GM23338 (cell line): ENCODE data around the gene SLN. TPM values are rescaled to one million over a fixed set of nuclear protein-coding genes. Genes with fewer than 3 reads are reported as not detected.

Source experiments
- ATAC-seq: fragments of 200-7000 bp; cut with Tn5 transposase; 3 replicates; pipeline ENCODE4 v1.9.1; 2020
- DNase-seq: peaks from one replicate; pipeline ENCODE4 v3.0.0-alpha.2; 2015; ENCODE audit warnings: low spot score
- H2AFZ ChIP-seq: fragments of 200-600 bp; sonication (generic); 2 replicates; pipeline ENCODE4 v1.8.0; 2016; ENCODE audit warnings: antibody characterized with exemption, mild to moderate bottlenecking, moderate library complexity
- H3F3A ChIP-seq: fragments of 200-600 bp; sonication (generic); replicated peaks from 2 replicates; pipeline ENCODE4 v1.8.0; 2017; ENCODE audit warnings: antibody characterized with exemption, mixed run types, low read depth
- H3K27ac ChIP-seq: fragments of 200-600 bp; sonication (generic); 2 replicates; pipeline ENCODE4 v1.6.1; 2016; ENCODE audit warnings: low read depth
- H3K27me3 ChIP-seq: fragments of 200-600 bp; sonication (generic); 2 replicates; pipeline ENCODE4 v1.8.0; 2016; ENCODE audit warnings: mild to moderate bottlenecking, mixed run types, moderate library complexity; ENCODE audit not compliant: insufficient read depth
- H3K36me3 ChIP-seq: fragments of 200-600 bp; sonication (generic); 2 replicates; pipeline ENCODE4 v1.8.0; 2016; ENCODE audit warnings: mild to moderate bottlenecking; ENCODE audit not compliant: insufficient read depth
- H3K4me1 ChIP-seq: fragments of 200-600 bp; sonication (generic); 2 replicates; pipeline ENCODE4 v1.8.0; 2016; ENCODE audit warnings: mild to moderate bottlenecking, moderate library complexity; ENCODE audit not compliant: insufficient read depth
- H3K4me2 ChIP-seq: fragments of 200-600 bp; sonication (generic); 2 replicates; pipeline ENCODE4 v1.7.1; 2017; ENCODE audit warnings: mixed run types
- H3K4me3 ChIP-seq: fragments of 200-600 bp; sonication (generic); 2 replicates; pipeline ENCODE4 v1.6.1; 2016; ENCODE audit warnings: mixed run types
- H3K79me2 ChIP-seq: fragments of 200-600 bp; sonication (generic); replicated peaks from 2 replicates; pipeline ENCODE4 v1.8.0; 2017; ENCODE audit warnings: mild to moderate bottlenecking; ENCODE audit not compliant: insufficient read depth
- H3K9me2 ChIP-seq: fragments of 200-600 bp; sonication (generic); 2 replicates; pipeline ENCODE4 v1.8.0; 2017; ENCODE audit not compliant: insufficient read depth
- H4K20me1 ChIP-seq: fragments of 200-600 bp; sonication (generic); replicated peaks from 2 replicates; pipeline ENCODE4 v1.8.0; 2017; ENCODE audit warnings: mild to moderate bottlenecking; ENCODE audit not compliant: insufficient read depth
- H3K27ac Mint-ChIP-seq: 2 replicates; pipeline ENCODE4 v1.8.0; 2020; ENCODE audit warnings: inconsistent platforms, mild to moderate bottlenecking, moderate library complexity, mixed read lengths
- H3K27me3 Mint-ChIP-seq: 3 replicates; pipeline ENCODE4 v1.8.0; 2022; ENCODE audit warnings: low read depth, mild to moderate bottlenecking, moderate library complexity, mixed read lengths, inconsistent platforms; ENCODE audit not compliant: insufficient read depth, poor library complexity
- H3K36me3 Mint-ChIP-seq: 3 replicates; pipeline ENCODE4 v1.8.0; 2021; ENCODE audit warnings: low read depth, mild to moderate bottlenecking, inconsistent platforms, moderate library complexity, mixed read lengths
- H3K4me1 Mint-ChIP-seq: 3 replicates; pipeline ENCODE4 v1.8.0; 2020; ENCODE audit warnings: mild to moderate bottlenecking, inconsistent platforms, mixed read lengths
- H3K4me3 Mint-ChIP-seq: 3 replicates; pipeline ENCODE4 v1.8.0; 2021; ENCODE audit warnings: moderate library complexity, mild to moderate bottlenecking, inconsistent platforms, mixed read lengths
- H3K9me3 Mint-ChIP-seq: 3 replicates; pipeline ENCODE4 v1.8.0; 2020; ENCODE audit warnings: moderate library complexity, mild to moderate bottlenecking, inconsistent platforms, mixed read lengths
- EZH2phosphoT487 ChIP-seq: fragments of 200-600 bp; sonication (generic); IDR thresholded peaks from one replicate; pipeline ENCODE4 v1.8.1; 2018; ENCODE audit warnings: antibody characterized with exemption; ENCODE audit not compliant: unreplicated experiment
- POLR2AphosphoS5 ChIP-seq: IDR thresholded peaks from 2 replicates; pipeline ENCODE4 v1.6.1; 2016; ENCODE audit warnings: antibody characterized with exemption, low read depth
- ZNF331 ChIP-seq: fragments of 250-450 bp; sonication (Bioruptor Pico); IDR thresholded peaks from 2 replicates; pipeline ENCODE4 v1.5.0; 2020; ENCODE audit warnings: low read depth, mild to moderate bottlenecking, moderate library complexity
- polyA plus RNA-seq: library from polyadenylated mRNA; unstranded; fragments of >200 nt; fragmentation: Nextera tagmentation; extraction: Ambion mirVana; gene quantifications from 2 replicates; pipeline ENCODE4 v1.2.1, GENCODE V29; 2016
- total RNA-seq: library from RNA; depleted of rRNA; stranded (reverse); fragments of >200 nt; shearing (Covaris generic); gene quantifications from 2 replicates; pipeline ENCODE4 v1.2.3, GENCODE V29; 2014
- TF ChIP-seq, protein P1 (sequence below): fragments of 250-450 bp; sonication (Bioruptor Pico); IDR thresholded peaks from 2 replicates; pipeline ENCODE4 v1.5.0; 2020; ENCODE audit warnings: mild to moderate bottlenecking, moderate library complexity

The SLN gene
- total and polyA plus RNA-seq, 2 experiments from 2014 or later = not detected

DNA sequence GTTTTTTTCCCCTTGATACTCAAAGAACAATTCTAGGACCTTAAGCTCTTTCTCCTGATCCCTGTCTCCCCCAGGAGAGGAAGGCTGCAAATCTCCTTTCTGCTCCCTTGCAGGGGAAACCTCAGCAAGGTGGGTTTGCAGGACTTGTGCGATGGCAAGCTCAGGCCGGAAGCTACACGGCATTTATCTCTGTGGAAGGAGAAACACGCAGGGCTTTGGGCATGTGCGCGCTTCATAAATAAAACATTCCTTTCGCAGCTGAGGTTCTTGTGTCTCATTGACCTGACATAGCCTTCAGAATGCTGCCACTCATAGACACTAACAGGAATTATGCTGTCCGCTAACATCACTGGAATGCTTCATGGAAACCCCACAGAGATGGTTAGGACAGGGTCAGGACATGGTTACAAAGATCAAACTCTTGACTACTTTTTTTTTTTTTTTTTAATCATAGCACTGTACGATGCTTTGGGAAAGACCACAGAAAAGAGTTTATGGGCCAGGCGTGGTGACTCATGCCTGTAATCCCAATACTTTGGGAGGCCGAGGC is 42.6 kb downstream of the SLN start:
- Mint-ChIP-seq H3K27ac (no peak overlapping the region), H3K36me3 (no peaks in the 10 kb centered on the region), H3K9me3 (no peaks in the 10 kb centered on the region), H3K27me3 (peaks cover 3% of the 10 kb centered on the region), H3K4me3 (no peak overlapping the region), H3K4me1 (peaks cover 18% of the 10 kb centered on the region)
- Histone ChIP-seq H3K27ac (no peak overlapping the region), H3K4me2 (no peak overlapping the region), H2AFZ (0 out of 2 replicates have a peak overlapping the region, but pooled peaks have one; percentile 23), H3K4me1 (peaks cover 27% of the 10 kb centered on the region), H3F3A (no peaks in the 10 kb centered on the region), H3K9me2 (no peaks in the 10 kb centered on the region), H3K27me3 (no peaks in the 10 kb centered on the region), H4K20me1 (no peaks in the 10 kb centered on the region), H3K36me3 (no peaks in the 10 kb centered on the region), H3K4me3 (no peak overlapping the region), H3K79me2 (no peaks in the 10 kb centered on the region)
- TF ChIP-seq, protein P1, sequence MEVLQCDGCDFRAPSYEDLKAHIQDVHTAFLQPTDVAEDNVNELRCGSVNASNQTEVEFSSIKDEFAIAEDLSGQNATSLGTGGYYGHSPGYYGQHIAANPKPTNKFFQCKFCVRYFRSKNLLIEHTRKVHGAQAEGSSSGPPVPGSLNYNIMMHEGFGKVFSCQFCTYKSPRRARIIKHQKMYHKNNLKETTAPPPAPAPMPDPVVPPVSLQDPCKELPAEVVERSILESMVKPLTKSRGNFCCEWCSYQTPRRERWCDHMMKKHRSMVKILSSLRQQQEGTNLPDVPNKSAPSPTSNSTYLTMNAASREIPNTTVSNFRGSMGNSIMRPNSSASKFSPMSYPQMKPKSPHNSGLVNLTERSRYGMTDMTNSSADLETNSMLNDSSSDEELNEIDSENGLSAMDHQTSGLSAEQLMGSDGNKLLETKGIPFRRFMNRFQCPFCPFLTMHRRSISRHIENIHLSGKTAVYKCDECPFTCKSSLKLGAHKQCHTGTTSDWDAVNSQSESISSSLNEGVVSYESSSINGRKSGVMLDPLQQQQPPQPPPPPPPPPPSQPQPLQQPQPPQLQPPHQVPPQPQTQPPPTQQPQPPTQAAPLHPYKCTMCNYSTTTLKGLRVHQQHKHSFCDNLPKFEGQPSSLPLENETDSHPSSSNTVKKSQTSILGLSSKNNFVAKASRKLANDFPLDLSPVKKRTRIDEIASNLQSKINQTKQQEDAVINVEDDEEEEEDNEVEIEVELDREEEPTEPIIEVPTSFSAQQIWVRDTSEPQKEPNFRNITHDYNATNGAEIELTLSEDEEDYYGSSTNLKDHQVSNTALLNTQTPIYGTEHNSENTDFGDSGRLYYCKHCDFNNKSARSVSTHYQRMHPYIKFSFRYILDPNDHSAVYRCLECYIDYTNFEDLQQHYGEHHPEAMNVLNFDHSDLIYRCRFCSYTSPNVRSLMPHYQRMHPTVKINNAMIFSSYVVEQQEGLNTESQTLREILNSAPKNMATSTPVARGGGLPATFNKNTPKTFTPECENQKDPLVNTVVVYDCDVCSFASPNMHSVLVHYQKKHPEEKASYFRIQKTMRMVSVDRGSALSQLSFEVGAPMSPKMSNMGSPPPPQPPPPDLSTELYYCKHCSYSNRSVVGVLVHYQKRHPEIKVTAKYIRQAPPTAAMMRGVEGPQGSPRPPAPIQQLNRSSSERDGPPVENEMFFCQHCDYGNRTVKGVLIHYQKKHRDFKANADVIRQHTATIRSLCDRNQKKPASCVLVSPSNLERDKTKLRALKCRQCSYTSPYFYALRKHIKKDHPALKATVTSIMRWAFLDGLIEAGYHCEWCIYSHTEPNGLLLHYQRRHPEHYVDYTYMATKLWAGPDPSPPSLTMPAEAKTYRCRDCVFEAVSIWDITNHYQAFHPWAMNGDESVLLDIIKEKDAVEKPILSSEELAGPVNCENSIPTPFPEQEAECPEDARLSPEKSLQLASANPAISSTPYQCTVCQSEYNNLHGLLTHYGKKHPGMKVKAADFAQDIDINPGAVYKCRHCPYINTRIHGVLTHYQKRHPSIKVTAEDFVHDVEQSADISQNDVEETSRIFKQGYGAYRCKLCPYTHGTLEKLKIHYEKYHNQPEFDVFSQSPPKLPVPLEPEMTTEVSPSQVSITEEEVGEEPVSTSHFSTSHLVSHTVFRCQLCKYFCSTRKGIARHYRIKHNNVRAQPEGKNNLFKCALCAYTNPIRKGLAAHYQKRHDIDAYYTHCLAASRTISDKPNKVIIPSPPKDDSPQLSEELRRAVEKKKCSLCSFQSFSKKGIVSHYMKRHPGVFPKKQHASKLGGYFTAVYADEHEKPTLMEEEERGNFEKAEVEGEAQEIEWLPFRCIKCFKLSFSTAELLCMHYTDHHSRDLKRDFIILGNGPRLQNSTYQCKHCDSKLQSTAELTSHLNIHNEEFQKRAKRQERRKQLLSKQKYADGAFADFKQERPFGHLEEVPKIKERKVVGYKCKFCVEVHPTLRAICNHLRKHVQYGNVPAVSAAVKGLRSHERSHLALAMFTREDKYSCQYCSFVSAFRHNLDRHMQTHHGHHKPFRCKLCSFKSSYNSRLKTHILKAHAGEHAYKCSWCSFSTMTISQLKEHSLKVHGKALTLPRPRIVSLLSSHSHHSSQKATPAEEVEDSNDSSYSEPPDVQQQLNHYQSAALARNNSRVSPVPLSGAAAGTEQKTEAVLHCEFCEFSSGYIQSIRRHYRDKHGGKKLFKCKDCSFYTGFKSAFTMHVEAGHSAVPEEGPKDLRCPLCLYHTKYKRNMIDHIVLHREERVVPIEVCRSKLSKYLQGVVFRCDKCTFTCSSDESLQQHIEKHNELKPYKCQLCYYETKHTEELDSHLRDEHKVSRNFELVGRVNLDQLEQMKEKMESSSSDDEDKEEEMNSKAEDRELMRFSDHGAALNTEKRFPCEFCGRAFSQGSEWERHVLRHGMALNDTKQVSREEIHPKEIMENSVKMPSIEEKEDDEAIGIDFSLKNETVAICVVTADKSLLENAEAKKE (CRISPR knock-in tag) = no peak
- DNase-seq (no peak), ATAC-seq (no peak)

DNA sequence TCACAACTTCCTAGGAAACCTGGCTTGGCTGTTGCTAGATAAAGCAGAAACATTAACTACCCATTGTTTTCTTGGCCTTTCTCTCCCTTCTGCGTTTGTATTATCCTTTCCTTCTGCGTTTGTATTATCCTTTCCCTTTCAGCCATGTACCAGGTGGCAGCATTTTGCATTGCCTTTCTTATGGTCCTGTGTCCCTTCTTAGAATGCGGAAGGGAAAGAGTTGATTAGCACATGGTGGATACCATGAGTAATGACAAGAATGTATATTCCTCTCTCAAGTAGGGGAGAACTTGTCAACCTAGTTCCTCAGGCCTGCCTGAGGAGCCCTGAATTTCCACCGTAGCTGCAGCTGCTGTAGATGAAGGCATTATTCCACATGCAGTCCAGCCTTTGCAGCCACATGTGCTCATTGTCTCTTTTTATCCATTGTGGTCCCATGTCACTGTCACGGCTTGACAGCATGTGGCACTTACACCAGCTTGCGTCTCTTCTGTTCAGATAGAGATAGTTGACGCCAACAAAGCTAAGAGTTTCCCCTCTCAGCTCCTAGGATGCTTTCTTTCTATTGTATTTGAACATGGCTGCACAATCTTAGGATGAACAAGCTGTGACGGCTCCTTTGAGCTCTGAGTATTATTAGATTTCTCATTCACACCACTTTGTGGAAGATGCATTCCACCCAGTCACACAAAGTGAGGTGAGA is 44.8 kb downstream of the SLN start:
- DNase-seq (peak; percentile 59), ATAC-seq (peak; percentile 60)
- Histone ChIP-seq H3K36me3 (no peaks in the 10 kb centered on the region), H4K20me1 (no peaks in the 10 kb centered on the region), H3K4me1 (peaks cover 30% of the 10 kb centered on the region), H3K27ac (0 out of 2 replicates have a peak overlapping the region, but pooled peaks have one; percentile 13), H2AFZ (0 out of 2 replicates have a peak overlapping the region, but pooled peaks have one; percentile 33), H3K4me3 (no peak overlapping the region), H3K79me2 (no peaks in the 10 kb centered on the region), H3K27me3 (no peaks in the 10 kb centered on the region), H3K9me2 (no peaks in the 10 kb centered on the region), H3K4me2 (no peak overlapping the region), H3F3A (no peaks in the 10 kb centered on the region)
- Mint-ChIP-seq H3K36me3 (no peaks in the 10 kb centered on the region), H3K4me1 (peaks cover 18% of the 10 kb centered on the region), H3K4me3 (no peak overlapping the region), H3K9me3 (no peaks in the 10 kb centered on the region), H3K27ac (peak overlapping the region; percentile 36; the same call in 1 of the 2 replicates), H3K27me3 (peaks cover 3% of the 10 kb centered on the region)
- TF ChIP-seq, protein P1 (CRISPR knock-in tag) = no peak; the same call in 1 of the 2 replicates
- TF ChIP-seq POLR2AphosphoS5 = no peak
- no peak for TF ChIP-seq EZH2phosphoT487
- no peak for TF ChIP-seq ZNF331 (CRISPR knock-in tag)
